Measurements from ENCODE around the gene FBXW11.

GRCh38 chr5:171893290-171893886 lies 113.0 kb downstream of the FBXW11 start:
- no peak for TF ChIP-seq POLR2A (IDR thresholded peaks at IDR 0.05)
- TF ChIP-seq CTCF (IDR thresholded peaks at IDR 0.05) = no peak
